Kidney (tissue), 14 donors: Measurements from ENCODE around the gene ACY1. TPM values are rescaled to one million over a fixed set of nuclear protein-coding genes. Genes with fewer than 3 reads are reported as not detected.

Source experiments
- DNase-seq, 5 donors: peaks; one replicate each; pipeline ENCODE4 v3.0.0-alpha.2; 2013 to 2020
- FAIRE-seq: peaks from 2 replicates; lab custom pipeline; 2012; peaks lifted over from hg19 to GRCh38; lab: Jason Lieb, UNC
- H3K27ac ChIP-seq, 2 donors: one replicate each; pipeline ENCODE4 v1.7.0; 2013; ENCODE audit warnings: low read depth in 2 of 2, low read length in 2 of 2, inconsistent platforms in 1 of 2
- H3K27me3 ChIP-seq: one replicate; pipeline ENCODE4 v1.7.1; 2013; ENCODE audit warnings: low read length, inconsistent platforms; ENCODE audit not compliant: control insufficient read depth, insufficient read depth
- H3K36me3 ChIP-seq, 3 donors: one replicate each; pipeline versions ENCODE4 v1.7.0 to v1.7.1; 2013; ENCODE audit warnings: low read length in 3 of 3, control low read depth in 1 of 3, inconsistent platforms in 1 of 3; ENCODE audit not compliant: insufficient read depth in 3 of 3, control insufficient read depth in 2 of 3
- H3K4me1 ChIP-seq, 3 donors: one replicate each; pipeline versions ENCODE4 v1.7.0 to v1.7.1; 2013; ENCODE audit warnings: low read length in 3 of 3, inconsistent platforms in 1 of 3, low read depth in 1 of 3; ENCODE audit not compliant: control insufficient read depth in 2 of 3, insufficient read depth in 2 of 3
- H3K4me3 ChIP-seq, 3 donors: one replicate each; pipeline versions ENCODE4 v1.7.0 to v1.8.1; 2013; ENCODE audit warnings: low read length in 3 of 3, control low read depth in 1 of 3, inconsistent platforms in 1 of 3
- H3K9ac ChIP-seq, 3 donors: one replicate each; pipeline versions ENCODE4 v1.7.0 to v1.7.1; 2013; ENCODE audit warnings: low read length in 3 of 3, control low read depth in 1 of 3, inconsistent platforms in 1 of 3
- H3K9me3 ChIP-seq, 3 donors: one replicate each; pipeline versions ENCODE4 v1.7.0 to v1.7.1; 2013; ENCODE audit warnings: low read length in 3 of 3, control low read depth in 1 of 3, inconsistent platforms in 1 of 3; ENCODE audit not compliant: control insufficient read depth in 2 of 3, insufficient read depth in 1 of 3
- intact Hi-C: fragments of 100-400 bp; cut with DNase I; formaldehyde crosslinking; loops from one replicate; pipeline ENCODE4 v1.11.1; 2022
- polyA plus RNA-seq: library from polyadenylated mRNA; stranded (reverse); fragments of 350-450 nt; fragmentation: Illumina TruSeq; extraction: RNeasy Lipid Tissue Mini Kit (QIAGEN cat#74804); gene quantifications from one replicate; pipeline ENCODE4 v1.2.3, GENCODE V29; 2014; ENCODE audit warnings: low read depth, low replicate concordance; ENCODE audit not compliant: insufficient read depth
- total RNA-seq: library from RNA; stranded (reverse); fragmentation: NEBNext Ultra II Directional; extraction: Animal tissue kit (Norgen Biotek cat#: 25700); gene quantifications from one replicate; pipeline ENCODE4 v1.2.1, GENCODE V29; 2021
- TF ChIP-seq, protein P1 (sequence below): IDR thresholded peaks from 3 replicates; pipeline ENCODE4 v1.5.1; 2012; ENCODE audit warnings: mild to moderate bottlenecking, moderate library complexity, borderline replicate concordance; ENCODE audit not compliant: insufficient read depth; ENCODE audit errors: extremely low read depth
- donor health status: control.
- donor health status: control.
- donor health status: control.
- donor health status: control.
- donor health status: control.
- donor health status: DM: yes; HTN: yes; CAD: no.
- donor health status: Normal renal cell carcinoma (clear cell type).

Gene ACY1
- total and polyA plus RNA-seq, 2 donors from 2014 or later, result 68.1 to 856 TPM

DNA sequence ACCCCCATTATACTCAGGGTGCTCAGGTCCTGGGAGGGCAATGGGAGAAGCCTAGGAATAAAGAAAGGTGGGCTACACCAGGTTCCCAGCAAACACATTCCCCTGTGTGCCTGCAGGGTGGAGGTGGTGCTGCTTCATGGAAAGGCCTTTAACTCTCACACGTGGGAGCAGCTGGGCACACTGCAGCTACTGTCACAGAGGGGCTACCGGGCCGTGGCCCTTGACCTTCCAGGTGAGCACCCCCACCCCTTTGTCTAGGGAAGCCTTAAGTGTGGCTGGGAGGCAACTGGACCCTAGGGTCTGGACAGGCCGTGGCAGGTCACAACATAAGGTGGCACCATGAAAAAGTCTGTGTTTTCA, 5.2 kb upstream of the ACY1 start:
- TF ChIP-seq, protein P1, sequence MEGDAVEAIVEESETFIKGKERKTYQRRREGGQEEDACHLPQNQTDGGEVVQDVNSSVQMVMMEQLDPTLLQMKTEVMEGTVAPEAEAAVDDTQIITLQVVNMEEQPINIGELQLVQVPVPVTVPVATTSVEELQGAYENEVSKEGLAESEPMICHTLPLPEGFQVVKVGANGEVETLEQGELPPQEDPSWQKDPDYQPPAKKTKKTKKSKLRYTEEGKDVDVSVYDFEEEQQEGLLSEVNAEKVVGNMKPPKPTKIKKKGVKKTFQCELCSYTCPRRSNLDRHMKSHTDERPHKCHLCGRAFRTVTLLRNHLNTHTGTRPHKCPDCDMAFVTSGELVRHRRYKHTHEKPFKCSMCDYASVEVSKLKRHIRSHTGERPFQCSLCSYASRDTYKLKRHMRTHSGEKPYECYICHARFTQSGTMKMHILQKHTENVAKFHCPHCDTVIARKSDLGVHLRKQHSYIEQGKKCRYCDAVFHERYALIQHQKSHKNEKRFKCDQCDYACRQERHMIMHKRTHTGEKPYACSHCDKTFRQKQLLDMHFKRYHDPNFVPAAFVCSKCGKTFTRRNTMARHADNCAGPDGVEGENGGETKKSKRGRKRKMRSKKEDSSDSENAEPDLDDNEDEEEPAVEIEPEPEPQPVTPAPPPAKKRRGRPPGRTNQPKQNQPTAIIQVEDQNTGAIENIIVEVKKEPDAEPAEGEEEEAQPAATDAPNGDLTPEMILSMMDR, result no peak
- H3K9me3 ChIP-seq, result no peaks in the 10 kb centered on the region
- H3K4me3 ChIP-seq, result no peak overlapping the region
- FAIRE-seq (no peak), DNase-seq (no peak)
- no peak overlapping the region for H3K9ac ChIP-seq
- H3K27me3 ChIP-seq, result no peaks in the 10 kb centered on the region
- peaks cover 3 to 30% (median 4%) of the 10 kb centered on the region in 3 donors for H3K4me1 ChIP-seq
- intact Hi-C loops, result no loop called here
- peak overlapping the region in 1 of 2 donors; percentile 9 for H3K27ac ChIP-seq
- peaks cover 0 to 4% (median 3%) of the 10 kb centered on the region in 3 donors for H3K36me3 ChIP-seq

DNA sequence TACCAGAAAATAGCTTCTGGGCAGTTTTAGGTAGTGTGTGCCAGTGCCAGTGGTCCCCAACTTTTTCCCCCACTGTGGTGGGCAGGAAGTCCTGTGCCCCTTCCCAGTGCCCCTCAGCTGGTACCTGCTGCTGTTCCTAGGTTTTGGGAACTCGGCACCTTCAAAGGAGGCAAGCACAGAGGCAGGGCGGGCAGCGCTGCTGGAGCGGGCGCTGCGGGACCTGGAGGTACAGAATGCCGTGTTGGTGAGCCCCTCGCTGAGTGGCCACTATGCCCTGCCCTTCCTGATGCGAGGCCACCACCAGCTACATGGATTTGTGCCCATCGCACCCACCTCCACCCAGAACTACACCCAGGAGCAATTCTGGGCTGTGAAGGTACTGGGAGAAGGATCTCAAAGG, 3.1 kb upstream of the ACY1 start:
- Histone ChIP-seq H3K27me3 (no peaks in the 10 kb centered on the region), H3K4me1 (peaks cover 4 to 29% (median 5%) of the 10 kb centered on the region in 3 donors), H3K9me3 (no peaks in the 10 kb centered on the region), H3K9ac (no peak overlapping the region), H3K4me3 (no peak overlapping the region), H3K27ac (no peak overlapping the region), H3K36me3 (peaks cover 0 to 4% (median 3%) of the 10 kb centered on the region in 3 donors)
- TF ChIP-seq, protein P1, result no peak
- intact Hi-C loops, result no loop called here
- FAIRE-seq, result no peak
- no peak for DNase-seq

DNA sequence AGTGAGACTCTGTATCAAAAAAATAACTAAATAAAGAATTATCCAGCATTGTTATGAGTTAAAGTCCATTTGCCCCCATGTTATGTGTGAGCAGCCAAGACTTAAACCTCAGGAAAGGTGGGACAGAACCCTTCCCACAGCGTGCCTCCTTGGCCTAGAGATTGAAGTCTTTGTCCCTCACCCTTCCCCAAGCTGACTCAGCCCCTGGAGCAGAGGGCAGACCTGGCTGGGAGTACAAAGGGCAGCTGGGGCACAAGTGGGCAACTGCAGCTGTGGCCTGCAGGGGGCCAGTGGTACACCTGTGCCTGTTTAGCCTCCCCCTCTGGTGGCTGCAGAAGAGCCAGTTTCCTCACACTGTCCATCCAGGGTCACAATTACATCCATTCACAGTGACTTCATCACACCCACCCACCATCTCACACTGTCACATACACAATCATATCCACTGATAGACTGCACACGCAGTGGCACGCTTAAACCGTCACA, 940 bp upstream of the ACY1 start:
- intact Hi-C loops, result no loop called here
- peak overlapping the region; percentile 30 to 74 (median 52) for H3K9ac ChIP-seq

More for the DNA sequence above, 940 bp upstream of the ACY1 start:
- Histone ChIP-seq H3K27me3 (no peaks in the 10 kb centered on the region), H3K4me3 (peak overlapping the region; percentile 57 to 87 (median 82)), H3K4me1 (peaks cover 2 to 28% (median 4%) of the 10 kb centered on the region in 3 donors), H3K36me3 (peaks cover 0 to 4% (median 3%) of the 10 kb centered on the region in 3 donors), H3K9me3 (no peaks in the 10 kb centered on the region), H3K27ac (peak overlapping the region; percentile 89 to 97)
- no peak for FAIRE-seq
- peak in 4 of 5 donors; percentile 65 to 83 (median 72) for DNase-seq
- TF ChIP-seq, protein P1, result peak; percentile 44
